Stimulated activated CD4-positive, alpha-beta T cell treated with anti-CD3 and anti-CD28 coated beads, TNF-alpha, amount 100 ng/mL, for 24 hours (primary cell): ENCODE measurements around the gene NEMF.
"Not testable (repeated sequence)": the region's sequence is repeated elsewhere in the genome, so short reads cannot be mapped to it uniquely, and the experiment has no call there.

Experiments used
- DNase-seq, 3 experiments: peaks; one replicate each; pipeline ENCODE4 v3.0.0-alpha.2; 2020; ENCODE audit warnings: low read depth in 3 of 3

NEMF gene

GRCh38 chr14:49849213-49849847, 3.3 kb downstream of the NEMF start:
- DNase-seq: no peak

- DNase-seq: no peak
These were observed 23.9 kb downstream of the NEMF start for GRCh38 chr14:49828640-49829039.

- no peak for DNase-seq
These were observed 32.4 kb downstream of the NEMF start for GRCh38 chr14:49820176-49820575.

- no peak for DNase-seq
These were observed 35.7 kb downstream of the NEMF start for GRCh38 chr14:49816844-49817243.

- DNase-seq: not testable (repeated sequence)
These were observed 36.5 kb downstream of the NEMF start for GRCh38 chr14:49816118-49816517.

GRCh38 chr14:49808780-49809179, 43.8 kb downstream of the NEMF start:
- DNase-seq: no peak

- DNase-seq: no peak
These were observed 56.6 kb downstream of the NEMF start for GRCh38 chr14:49796025-49796424.

GRCh38 chr14:49792618-49793017, 60.0 kb downstream of the NEMF start:
- no peak for DNase-seq

- no peak for DNase-seq
These were observed 66.3 kb downstream of the NEMF start for GRCh38 chr14:49786315-49786714.

GRCh38 chr14:49783394-49784014, 69.1 kb downstream of the NEMF start:
- no peak for DNase-seq

GRCh38 chr14:49781040-49781439, 71.5 kb downstream of the NEMF start:
- not testable (repeated sequence) for DNase-seq

- no peak for DNase-seq
These were observed 74.2 kb downstream of the NEMF start for GRCh38 chr14:49778421-49778820.

GRCh38 chr14:49774106-49774505, 78.5 kb downstream of the NEMF start:
- no peak for DNase-seq

- DNase-seq: not testable (repeated sequence)
These were observed 80.9 kb downstream of the NEMF start for GRCh38 chr14:49771691-49772090.

- no peak for DNase-seq
These were observed 82.3 kb downstream of the NEMF start for GRCh38 chr14:49770212-49770817.

- DNase-seq: no peak
These were observed 82.9 kb downstream of the NEMF start for GRCh38 chr14:49769581-49770211.

- DNase-seq: no peak
These were observed 83.4 kb downstream of the NEMF start for GRCh38 chr14:49769171-49769570.

GRCh38 chr14:49768301-49769121, 84.1 kb downstream of the NEMF start:
- peak; percentile 54 to 75 (median 67) for DNase-seq

- peak; percentile 78 to 87 (median 80) for DNase-seq
These were observed 84.9 kb downstream of the NEMF start, which contains the start of gene KLHDC2 for GRCh38 chr14:49767571-49768300. Gene KLHDC2 (plus strand): TSS chr14:49768153. CDS start chr14:49768469, 316 bp downstream.

GRCh38 chr14:49767270-49767570, 85.4 kb downstream of the NEMF start:
- no peak for DNase-seq

- no peak for DNase-seq
These were observed 85.7 kb downstream of the NEMF start for GRCh38 chr14:49766839-49767238.
